Cardiac muscle cell (in vitro differentiated cells and primary cell): ENCODE results near the gene KDM4C. TPM values are rescaled to one million over a fixed set of nuclear protein-coding genes. Genes with fewer than 3 reads are reported as not detected.

Experiments
- DNase-seq, 2 donors: peaks; one replicate each; pipeline versions ENCODE4 v3.0.0 to v3.0.0-alpha.2; 2010 to 2017; ENCODE audit warnings: low read depth in 1 of 2, low spot score in 1 of 2
- H3K27ac ChIP-seq: fragments of 200-600 bp; sonication (generic); 2 replicates; pipeline ENCODE4 v1.5.1; 2016
- H3K27me3 ChIP-seq: fragments of 200-600 bp; sonication (generic); 2 replicates; pipeline ENCODE4 v1.6.0; 2016; ENCODE audit warnings: control low read depth
- H3K36me3 ChIP-seq: fragments of 200-600 bp; sonication (generic); 2 replicates; pipeline ENCODE4 v1.5.1; 2016; ENCODE audit warnings: control low read depth
- H3K4me1 ChIP-seq: fragments of 200-600 bp; sonication (generic); 2 replicates; pipeline ENCODE4 v1.8.1; 2017; ENCODE audit warnings: low read depth, mild to moderate bottlenecking, mixed run types
- H3K4me3 ChIP-seq: fragments of 200-600 bp; sonication (generic); 2 replicates; pipeline ENCODE4 v1.5.1; 2016; ENCODE audit warnings: mild to moderate bottlenecking
- H3K9me3 ChIP-seq: fragments of 200-600 bp; sonication (generic); 2 replicates; pipeline ENCODE4 v1.5.1; 2017; ENCODE audit warnings: low read depth, mild to moderate bottlenecking, control low read depth
- CTCF ChIP-seq: IDR thresholded peaks from 2 replicates; pipeline ENCODE4 v1.5.1; 2012; ENCODE audit warnings: low read depth, mild to moderate bottlenecking, low read length
- polyA plus RNA-seq: library from polyadenylated mRNA; unstranded; fragments of >200 nt; fragmentation: Nextera tagmentation; extraction: Ambion mirVana; gene quantifications from 2 replicates; pipeline ENCODE4 v1.2.1, GENCODE V29; 2016
- total RNA-seq: library from RNA; depleted of rRNA; stranded (reverse); fragments of >200 nt; gene quantifications from 2 replicates; pipeline ENCODE4 v1.2.3, GENCODE V29; 2016

KDM4C gene
- total and polyA plus RNA-seq, 2 experiments from 2014 or later = 15.1 to 32.0 TPM

DNA sequence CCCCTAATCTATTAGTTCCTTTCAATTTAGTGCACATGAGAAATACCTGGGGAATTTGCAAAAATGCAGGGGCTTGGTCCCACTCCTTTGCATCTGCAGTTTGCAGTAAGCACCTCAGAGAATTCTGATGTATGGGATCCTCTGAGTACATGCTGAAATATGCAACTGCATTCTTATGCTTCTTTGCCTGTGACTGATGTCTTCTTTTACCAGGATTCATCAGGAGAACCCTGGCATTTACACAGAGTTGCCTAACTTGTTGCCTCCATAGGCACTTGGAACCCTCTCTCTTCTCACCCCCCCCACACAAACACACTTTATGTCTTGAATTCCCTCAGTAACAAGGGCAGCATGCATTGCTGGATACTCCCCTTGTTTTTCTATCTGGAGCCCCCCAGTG is 173.1 kb downstream of the KDM4C start:
- DNase-seq = peak in 1 of 2 donors; percentile 53
- no peak overlapping the region for H3K27ac ChIP-seq
- no peaks in the 10 kb centered on the region for H3K27me3 ChIP-seq
- peaks cover 14% of the 10 kb centered on the region for H3K4me1 ChIP-seq
- TF ChIP-seq CTCF = no peak
- H3K36me3 ChIP-seq = no peaks in the 10 kb centered on the region
- H3K9me3 ChIP-seq = no peaks in the 10 kb centered on the region
- H3K4me3 ChIP-seq = no peak overlapping the region

DNA sequence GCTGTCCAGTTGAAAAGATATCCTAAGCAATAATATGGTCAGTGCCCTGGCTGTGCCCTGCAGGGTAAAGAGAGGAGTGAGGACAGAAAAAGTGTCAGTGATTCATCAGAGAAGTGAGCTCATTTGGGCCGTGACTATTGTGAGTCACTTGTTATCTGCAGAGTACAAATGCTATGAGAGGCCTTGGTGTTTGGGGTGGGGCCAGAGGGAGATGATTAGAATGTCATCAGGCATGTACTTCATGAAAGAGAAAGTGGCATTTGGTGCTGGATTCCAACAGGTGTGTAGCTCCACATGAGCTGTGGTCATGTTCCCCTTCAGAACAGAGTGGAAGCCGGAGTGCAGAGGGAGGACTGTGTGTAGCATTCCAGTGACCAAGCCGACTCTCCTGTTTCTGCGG is 174.1 kb downstream of the KDM4C start:
- no peaks in the 10 kb centered on the region for H3K36me3 ChIP-seq
- H3K27me3 ChIP-seq = no peaks in the 10 kb centered on the region
- TF ChIP-seq CTCF = no peak
- H3K27ac ChIP-seq = no peak overlapping the region
- H3K9me3 ChIP-seq = no peaks in the 10 kb centered on the region
- no peak overlapping the region for H3K4me3 ChIP-seq
- H3K4me1 ChIP-seq = peaks cover 14% of the 10 kb centered on the region
- DNase-seq = peak in 1 of 2 donors; percentile 16

GRCh38 chr9:6936103-6936502 is 178.3 kb downstream of the KDM4C start:
- no peak for DNase-seq
- no peaks in the 10 kb centered on the region for H3K27me3 ChIP-seq
- H3K36me3 ChIP-seq = no peaks in the 10 kb centered on the region
- H3K4me1 ChIP-seq = peaks cover 3% of the 10 kb centered on the region
- TF ChIP-seq CTCF = no peak
- H3K4me3 ChIP-seq = no peak overlapping the region
- H3K9me3 ChIP-seq = no peaks in the 10 kb centered on the region
- no peak overlapping the region for H3K27ac ChIP-seq

- H3K9me3 ChIP-seq = no peaks in the 10 kb centered on the region
Observed at GRCh38 chr9:6937209-6937608, 179.4 kb downstream of the KDM4C start.

GRCh38 chr9:6938447-6938846 is 180.7 kb downstream of the KDM4C start:
- no peak for TF ChIP-seq CTCF
- Histone ChIP-seq H3K4me1 (no peaks in the 10 kb centered on the region), H3K36me3 (no peaks in the 10 kb centered on the region), H3K27ac (no peak overlapping the region), H3K9me3 (no peaks in the 10 kb centered on the region), H3K4me3 (no peak overlapping the region), H3K27me3 (no peaks in the 10 kb centered on the region)
- peak in 1 of 2 donors; percentile 93 for DNase-seq

More at GRCh38 chr9:6937209-6937608, 179.4 kb downstream of the KDM4C start:
- H3K36me3 ChIP-seq = no peaks in the 10 kb centered on the region
- TF ChIP-seq CTCF = no peak
- no peaks in the 10 kb centered on the region for H3K4me1 ChIP-seq
- H3K27me3 ChIP-seq = no peaks in the 10 kb centered on the region
- DNase-seq = no peak
- no peak overlapping the region for H3K4me3 ChIP-seq
- no peak overlapping the region for H3K27ac ChIP-seq

DNA sequence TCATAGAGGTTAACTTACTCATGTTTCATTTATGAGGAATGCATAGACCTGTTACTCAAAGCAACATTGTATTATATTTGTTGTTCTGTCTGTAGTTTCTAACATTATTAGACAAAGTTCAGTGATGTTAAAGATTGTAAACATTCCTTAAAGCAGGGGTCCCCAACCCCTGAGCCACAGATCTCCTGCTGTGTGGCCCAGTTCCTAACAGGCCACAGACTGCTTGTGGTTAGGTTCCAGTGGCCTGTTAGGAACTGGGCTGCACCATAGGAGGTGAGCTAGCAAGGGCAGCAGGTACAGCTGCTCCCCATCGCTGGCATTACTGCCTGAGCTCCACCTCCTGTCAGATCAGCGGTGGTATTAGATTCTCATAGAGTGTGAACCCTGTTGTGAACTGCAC is 181.1 kb downstream of the KDM4C start:
- Histone ChIP-seq H3K4me3 (no peak overlapping the region), H3K36me3 (no peaks in the 10 kb centered on the region), H3K27ac (no peak overlapping the region), H3K9me3 (no peaks in the 10 kb centered on the region), H3K27me3 (no peaks in the 10 kb centered on the region), H3K4me1 (no peaks in the 10 kb centered on the region)
- no peak for DNase-seq
- TF ChIP-seq CTCF = no peak
